ENCODE results near the gene SLC7A11.

GRCh38 chr4:138262030-138262429 lies 19.9 kb upstream of the SLC7A11 start:
- TF ChIP-seq CTCF (IDR thresholded peaks at IDR 0.05) (no peak), POLR2A (IDR thresholded peaks at IDR 0.05) (no peak), POLR2AphosphoS5 (IDR thresholded peaks at IDR 0.05) (no peak)

All from sigmoid colon (tissue), 4 donors.